ENCODE data around the gene C4B. TPM values are rescaled to one million over a fixed set of nuclear protein-coding genes. Genes with fewer than 3 reads are reported as not detected.
A peak's percentile ranks its signal among the peaks of the same experiment; 100 is the strongest.
"Not testable (repeated sequence)": the region's sequence is repeated elsewhere in the genome, so short reads cannot be mapped to it uniquely, and the experiment has no call there.

The C4B gene
- total RNA-seq, 3 donors from 2014 or later: 5.6 to 323 (median 298) TPM

- DNase-seq (ENCODE audit: low spot score in 2 of 2): no peak
- intact Hi-C loops (cut with DNase I; ENCODE audit: low total_unique reads): no loop called here
- Histone ChIP-seq H3K4me3 (no peak overlapping the region), H3K27ac (no peak overlapping the region), H3K27me3 (no peaks in the 10 kb centered on the region), H3K9me3 (no peaks in the 10 kb centered on the region), H3K4me1 (no peaks in the 10 kb centered on the region), H3K36me3 (no peaks in the 10 kb centered on the region)
- TF ChIP-seq POLR2AphosphoS5 (IDR thresholded peaks at IDR 0.05) (no peak), CTCF (IDR thresholded peaks at IDR 0.05) (no peak), POLR2A (IDR thresholded peaks at IDR 0.05) (no peak)
Measured at GRCh38 chr6:31978831-31979230, 35.8 kb upstream of the C4B start.

GRCh38 chr6:31979238-31979898 is 35.2 kb upstream of the C4B start:
- no peak overlapping the region for H3K4me3 ChIP-seq
- intact Hi-C loops (cut with DNase I; ENCODE audit: low total_unique reads): no loop called here
- no peak for DNase-seq (ENCODE audit: low spot score in 2 of 2)
- no peaks in the 10 kb centered on the region for H3K4me1 ChIP-seq
- no peaks in the 10 kb centered on the region for H3K36me3 ChIP-seq
- H3K9me3 ChIP-seq: no peaks in the 10 kb centered on the region
- H3K27ac ChIP-seq: peak overlapping the region in 1 of 2 donors; percentile 12
- TF ChIP-seq CTCF (IDR thresholded peaks at IDR 0.05): no peak
- no peak for TF ChIP-seq POLR2A (IDR thresholded peaks at IDR 0.05)
- TF ChIP-seq POLR2AphosphoS5 (IDR thresholded peaks at IDR 0.05): no peak
- no peaks in the 10 kb centered on the region for H3K27me3 ChIP-seq

GRCh38 chr6:31980195-31980876 is 34.3 kb upstream of the C4B start:
- H3K9me3 ChIP-seq; H3K27me3 ChIP-seq; intact Hi-C loops (cut with DNase I; ENCODE audit: low total_unique reads); H3K4me1 ChIP-seq; DNase-seq (ENCODE audit: low spot score in 2 of 2); H3K36me3 ChIP-seq; H3K4me3 ChIP-seq: not testable (repeated sequence)
- H3K27ac ChIP-seq: peak overlapping the region in 1 of 2 donors; percentile 25

GRCh38 chr6:31980998-31981397 is 33.6 kb upstream of the C4B start:
- DNase-seq (ENCODE audit: low spot score in 2 of 2); intact Hi-C loops (cut with DNase I; ENCODE audit: low total_unique reads); H3K9me3 ChIP-seq: not testable (repeated sequence)

GRCh38 chr6:31981744-31982143 is 32.9 kb upstream of the C4B start, which contains the start of gene C4A:
Gene C4A (plus strand): TSS chr6:31982057. CDS start chr6:31982108, 51 bp downstream.
- intact Hi-C loops (cut with DNase I; ENCODE audit: low total_unique reads); H3K4me3 ChIP-seq; H3K36me3 ChIP-seq; DNase-seq (ENCODE audit: low spot score in 2 of 2); H3K27ac ChIP-seq; H3K27me3 ChIP-seq; H3K9me3 ChIP-seq; H3K4me1 ChIP-seq: not testable (repeated sequence)

More at GRCh38 chr6:31980998-31981397, 33.6 kb upstream of the C4B start:
- not testable (repeated sequence) for H3K36me3 ChIP-seq, H3K4me1 ChIP-seq, H3K4me3 ChIP-seq, H3K27ac ChIP-seq, H3K27me3 ChIP-seq

- intact Hi-C loops (cut with DNase I; ENCODE audit: low total_unique reads); H3K27me3 ChIP-seq; H3K4me3 ChIP-seq; H3K9me3 ChIP-seq; H3K36me3 ChIP-seq; H3K27ac ChIP-seq; H3K4me1 ChIP-seq; DNase-seq (ENCODE audit: low spot score in 2 of 2): not testable (repeated sequence)
Measured at GRCh38 chr6:31989363-31989762, 25.2 kb upstream of the C4B start.

GRCh38 chr6:31994421-31994820 is 20.2 kb upstream of the C4B start:
- H3K9me3 ChIP-seq; H3K36me3 ChIP-seq; H3K4me3 ChIP-seq; H3K27ac ChIP-seq; DNase-seq (ENCODE audit: low spot score in 2 of 2); H3K4me1 ChIP-seq; H3K27me3 ChIP-seq; intact Hi-C loops (cut with DNase I; ENCODE audit: low total_unique reads): not testable (repeated sequence)

- H3K9me3 ChIP-seq; H3K27me3 ChIP-seq; DNase-seq (ENCODE audit: low spot score in 2 of 2); H3K27ac ChIP-seq; H3K4me3 ChIP-seq; H3K4me1 ChIP-seq; H3K36me3 ChIP-seq; intact Hi-C loops (cut with DNase I; ENCODE audit: low total_unique reads): not testable (repeated sequence)
Measured at GRCh38 chr6:31996385-31996784, 18.2 kb upstream of the C4B start.

- DNase-seq (ENCODE audit: low spot score in 2 of 2); H3K36me3 ChIP-seq; H3K27ac ChIP-seq; H3K9me3 ChIP-seq; H3K27me3 ChIP-seq; intact Hi-C loops (cut with DNase I; ENCODE audit: low total_unique reads); H3K4me1 ChIP-seq; H3K4me3 ChIP-seq: not testable (repeated sequence)
Measured at GRCh38 chr6:32002546-32003268, 11.9 kb upstream of the C4B start.

GRCh38 chr6:32003301-32003700 is 11.3 kb upstream of the C4B start:
- DNase-seq (ENCODE audit: low spot score in 2 of 2); H3K9me3 ChIP-seq; intact Hi-C loops (cut with DNase I; ENCODE audit: low total_unique reads); H3K27ac ChIP-seq; H3K27me3 ChIP-seq; H3K4me3 ChIP-seq; H3K4me1 ChIP-seq; H3K36me3 ChIP-seq: not testable (repeated sequence)

GRCh38 chr6:32004393-32004792 is 10.2 kb upstream of the C4B start:
- H3K36me3 ChIP-seq; H3K27me3 ChIP-seq; intact Hi-C loops (cut with DNase I; ENCODE audit: low total_unique reads); H3K9me3 ChIP-seq; H3K4me1 ChIP-seq; H3K4me3 ChIP-seq; H3K27ac ChIP-seq: not testable (repeated sequence)
- peak in 1 of 2 donors; percentile 5 for DNase-seq (ENCODE audit: low spot score in 2 of 2)

All from breast epithelium (tissue), 4 donors.